KOPT-K1 (cell line): ENCODE results near the gene ROPN1.
"Not testable (repeated sequence)": the region's sequence is repeated elsewhere in the genome, so short reads cannot be mapped to it uniquely, and the experiment has no call there.

Experiments used
- H3K27ac ChIP-seq: fragments of 200-600 bp; sonication (generic); 2 replicates; pipeline ENCODE4 v1.5.1; 2016; ENCODE audit warnings: antibody characterized with exemption, mild to moderate bottlenecking, low read depth, low read length; ENCODE audit not compliant: poor library complexity, severe bottlenecking
- H3K36me3 ChIP-seq: fragments of 200-600 bp; sonication (generic); 2 replicates; pipeline ENCODE4 v1.5.1; 2017; ENCODE audit warnings: antibody characterized with exemption, mild to moderate bottlenecking, low read length, moderate library complexity; ENCODE audit not compliant: insufficient read depth
- H3K9me3 ChIP-seq: fragments of 200-600 bp; sonication (generic); 2 replicates; pipeline ENCODE4 v1.5.1; 2017; ENCODE audit warnings: antibody characterized with exemption, low read length, mild to moderate bottlenecking; ENCODE audit not compliant: insufficient read depth, poor library complexity, severe bottlenecking

Gene ROPN1

GRCh38 chr3:123976181-123976898 lies 15.6 kb downstream of the ROPN1 start:
- H3K9me3 ChIP-seq, H3K27ac ChIP-seq, H3K36me3 ChIP-seq: not testable (repeated sequence)

- not testable (repeated sequence) for H3K36me3 ChIP-seq, H3K27ac ChIP-seq, H3K9me3 ChIP-seq
Observed at GRCh38 chr3:123975030-123975429, 16.9 kb downstream of the ROPN1 start.

- no peaks in the 10 kb centered on the region for H3K9me3 ChIP-seq
- no peak overlapping the region for H3K27ac ChIP-seq
- no peaks in the 10 kb centered on the region for H3K36me3 ChIP-seq
Observed at GRCh38 chr3:123971406-123971805, 20.5 kb downstream of the ROPN1 start.

GRCh38 chr3:123967260-123967659 lies 24.7 kb downstream of the ROPN1 start:
- H3K27ac ChIP-seq, H3K36me3 ChIP-seq, H3K9me3 ChIP-seq: not testable (repeated sequence)

DNA sequence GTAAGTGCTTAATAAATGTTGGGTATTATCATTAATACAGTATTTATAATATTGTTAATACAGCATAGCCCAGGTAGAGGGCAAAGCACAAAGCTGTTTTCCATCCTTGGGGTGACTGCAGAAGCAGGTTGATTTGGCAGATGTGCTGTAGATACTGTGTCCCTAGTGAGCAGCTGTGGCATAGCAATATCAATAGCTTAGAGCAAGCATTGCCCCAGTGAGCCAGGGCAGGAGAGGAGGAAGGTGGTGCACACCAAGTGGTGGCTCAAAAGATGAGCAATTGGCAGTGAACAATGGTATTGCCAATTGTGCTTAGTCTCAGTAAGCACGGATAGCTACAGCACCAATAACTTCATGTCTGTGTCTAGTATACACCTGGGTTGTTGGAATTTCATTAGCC lies 25.1 kb downstream of the ROPN1 start:
- H3K9me3 ChIP-seq, H3K36me3 ChIP-seq, H3K27ac ChIP-seq: not testable (repeated sequence)

GRCh38 chr3:123964793-123965192 lies 27.1 kb downstream of the ROPN1 start:
- not testable (repeated sequence) for H3K27ac ChIP-seq, H3K36me3 ChIP-seq, H3K9me3 ChIP-seq

DNA sequence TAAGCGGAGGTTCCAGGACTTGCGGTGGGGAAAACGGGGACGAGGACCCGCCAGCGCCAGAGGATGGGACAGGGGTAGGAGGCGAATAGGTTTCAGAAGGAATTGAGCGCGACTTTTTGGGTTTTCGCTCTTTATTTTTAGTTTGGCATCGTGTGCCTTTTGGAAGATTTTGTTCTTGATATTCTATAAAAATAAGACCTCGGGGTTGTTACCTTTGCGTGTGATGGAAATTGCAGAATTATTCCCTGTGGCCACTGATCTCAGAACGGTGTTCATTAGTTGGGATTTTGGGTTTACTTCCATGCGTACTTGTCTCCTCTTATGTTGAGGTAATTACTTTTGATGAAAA lies 30.4 kb downstream of the ROPN1 start:
- Histone ChIP-seq H3K36me3 (peaks cover 1% of the 10 kb centered on the region), H3K9me3 (no peaks in the 10 kb centered on the region), H3K27ac (no peak overlapping the region)

- no peaks in the 10 kb centered on the region for H3K9me3 ChIP-seq
- H3K27ac ChIP-seq, result peak within 1 kb of the TSS; percentile 68
- peaks cover 6% of the 10 kb centered on the region for H3K36me3 ChIP-seq
Observed at GRCh38 chr3:123960781-123961507, 31.0 kb downstream of the ROPN1 start, which contains the start of gene CCDC14. Gene CCDC14 (minus strand): TSS chr3:123961229. CDS start chr3:123961173, 56 bp downstream.

GRCh38 chr3:123953735-123954134 lies 38.2 kb downstream of the ROPN1 start:
- Histone ChIP-seq H3K36me3 (peaks cover 72% of the 10 kb centered on the region), H3K9me3 (no peaks in the 10 kb centered on the region), H3K27ac (no peak overlapping the region)

DNA sequence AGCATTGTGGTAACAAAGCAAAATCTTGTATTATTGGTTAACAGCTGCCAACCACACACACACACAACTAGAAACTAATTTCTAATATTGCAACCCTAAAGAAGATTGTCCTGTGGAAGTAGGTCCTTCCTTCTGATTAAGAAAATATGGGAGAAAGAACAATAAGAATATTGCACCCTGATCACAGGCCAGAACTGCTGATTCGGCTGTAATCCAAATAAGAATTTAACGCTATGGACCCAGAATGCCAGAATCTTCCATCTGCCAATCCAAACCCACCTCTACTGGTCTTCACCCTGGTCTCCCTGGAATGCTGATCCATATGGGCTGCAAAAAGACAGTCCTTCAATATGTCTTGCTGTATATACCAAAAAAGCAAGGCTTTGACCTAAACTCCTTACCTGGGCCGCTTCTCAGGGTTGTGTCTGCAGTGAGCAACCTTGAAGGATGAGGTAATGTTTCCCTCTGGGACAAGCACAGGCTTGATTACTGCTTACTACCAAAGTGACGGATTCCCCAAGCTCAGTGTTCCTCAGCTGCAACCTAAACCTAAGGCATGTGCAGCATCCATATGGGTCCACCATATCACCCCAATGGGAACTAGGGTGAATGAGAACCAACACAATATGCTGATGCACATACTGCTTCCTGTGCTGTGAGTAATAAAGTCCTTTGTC lies 38.9 kb downstream of the ROPN1 start:
- no peaks in the 10 kb centered on the region for H3K9me3 ChIP-seq
- H3K36me3 ChIP-seq, result peaks cover 79% of the 10 kb centered on the region
- no peak overlapping the region for H3K27ac ChIP-seq

GRCh38 chr3:123951522-123952447 lies 40.1 kb downstream of the ROPN1 start:
- H3K36me3 ChIP-seq, result peaks cover 89% of the 10 kb centered on the region
- no peak overlapping the region for H3K27ac ChIP-seq
- H3K9me3 ChIP-seq, result no peaks in the 10 kb centered on the region

DNA sequence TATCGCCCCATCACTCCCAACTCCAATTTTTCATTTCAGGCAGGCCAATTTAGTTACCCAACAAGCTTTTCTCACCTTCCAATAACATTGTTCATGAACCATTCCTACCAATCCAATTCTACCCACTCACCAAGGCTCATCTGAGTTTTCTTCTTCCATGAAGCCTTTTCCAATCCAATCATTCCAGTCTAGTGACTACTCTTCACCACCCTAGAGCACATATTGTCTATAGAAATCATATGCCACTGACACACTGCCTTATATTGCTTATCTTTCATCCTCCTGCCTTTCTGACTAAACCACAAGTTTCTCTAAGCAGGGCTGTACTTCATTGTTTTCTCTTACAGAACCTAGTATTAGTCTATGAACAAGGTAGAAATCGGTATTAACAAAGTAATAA lies 42.3 kb downstream of the ROPN1 start:
- Histone ChIP-seq H3K9me3 (no peaks in the 10 kb centered on the region), H3K27ac (no peak overlapping the region), H3K36me3 (peaks cover 89% of the 10 kb centered on the region)

DNA sequence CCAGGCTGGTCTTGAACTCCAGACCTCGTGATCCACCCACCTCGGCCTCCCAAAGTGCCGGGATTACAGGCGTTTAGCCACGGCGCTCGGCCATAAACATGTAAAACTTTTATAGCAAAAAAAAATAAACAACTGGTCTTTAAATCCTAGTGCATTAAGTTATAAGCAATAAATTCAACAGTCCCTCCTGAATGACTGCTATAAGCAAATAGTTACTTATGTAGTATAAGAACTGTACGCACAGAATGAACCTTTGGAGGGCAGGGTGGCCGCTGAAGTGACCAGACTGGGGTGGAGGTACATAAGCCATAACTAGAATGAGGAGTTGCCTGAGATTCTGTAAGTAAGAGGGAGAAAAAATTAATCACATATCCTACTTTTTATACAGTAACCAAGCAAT lies 43.5 kb downstream of the ROPN1 start:
- no peak overlapping the region for H3K27ac ChIP-seq
- H3K9me3 ChIP-seq, result no peaks in the 10 kb centered on the region
- peaks cover 94% of the 10 kb centered on the region for H3K36me3 ChIP-seq

GRCh38 chr3:123947482-123947881 lies 44.4 kb downstream of the ROPN1 start:
- Histone ChIP-seq H3K36me3 (peaks cover 94% of the 10 kb centered on the region), H3K27ac (no peak overlapping the region), H3K9me3 (no peaks in the 10 kb centered on the region)

- peaks cover 92% of the 10 kb centered on the region for H3K36me3 ChIP-seq
- no peak overlapping the region for H3K27ac ChIP-seq
- H3K9me3 ChIP-seq, result no peaks in the 10 kb centered on the region
Observed at GRCh38 chr3:123941542-123941941, 50.4 kb downstream of the ROPN1 start.
